Keratinocyte (primary cell): ENCODE results near the gene BRAT1. TPM values are rescaled to one million over a fixed set of nuclear protein-coding genes. Genes with fewer than 3 reads are reported as not detected.
A peak's percentile ranks its signal among the peaks of the same experiment; 100 is the strongest.

Experiments used
- DNase-seq: peaks from one replicate; pipeline ENCODE4 v3.0.0-alpha.2; 2011; ENCODE audit warnings: low read depth, missing footprints, low spot score
- FAIRE-seq: peaks from 2 replicates; lab custom pipeline; 2011; peaks lifted over from hg19 to GRCh38; lab: Jason Lieb, UNC
- H2AFZ ChIP-seq: 2 replicates; pipeline ENCODE4 v1.6.0; 2012; ENCODE audit warnings: low read length, control low read depth, inconsistent platforms; ENCODE audit not compliant: control insufficient read depth
- H3K27ac ChIP-seq: 2 replicates; pipeline ENCODE4 v1.5.1; 2011; ENCODE audit warnings: low read length; ENCODE audit not compliant: control insufficient read depth, insufficient read depth
- H3K27me3 ChIP-seq: 3 replicates; pipeline ENCODE4 v1.6.0; 2011; ENCODE audit warnings: low read length; ENCODE audit not compliant: control insufficient read depth, insufficient read depth; ENCODE audit errors: extremely low read depth
- H3K36me3 ChIP-seq, 2 experiments: 2 replicates in 1 of 2; 3 replicates in 1 of 2; pipeline ENCODE4 v1.5.1; 2011; ENCODE audit warnings: low read length in 2 of 2, mild to moderate bottlenecking in 1 of 2; ENCODE audit not compliant: control insufficient read depth in 2 of 2, insufficient read depth in 2 of 2; ENCODE audit errors: extremely low read depth in 1 of 2
- H3K4me1 ChIP-seq: 3 replicates; pipeline ENCODE4 v1.5.1; 2011; ENCODE audit warnings: low read length; ENCODE audit not compliant: control insufficient read depth, insufficient read depth; ENCODE audit errors: extremely low read depth
- H3K4me2 ChIP-seq: 3 replicates; pipeline ENCODE4 v1.6.0; 2011; ENCODE audit warnings: low read depth, low read length; ENCODE audit not compliant: control insufficient read depth, insufficient read depth; ENCODE audit errors: extremely low read depth
- H3K4me3 ChIP-seq, 3 experiments: fragments of 200-600 bp in 1 of 3; sonication (generic) in 1 of 3; 2 replicates in 2 of 3; 3 replicates in 1 of 3; pipeline ENCODE4 v1.5.1; 2011 to 2016; ENCODE audit warnings: low read length in 3 of 3, mild to moderate bottlenecking in 3 of 3, control low read depth in 2 of 3, inconsistent platforms in 1 of 3, low read depth in 1 of 3, mixed read lengths in 1 of 3, mixed run types in 1 of 3, moderate library complexity in 1 of 3; ENCODE audit not compliant: control insufficient read depth in 2 of 3, insufficient read depth in 2 of 3; ENCODE audit errors: extremely low read depth in 1 of 3
- H3K79me2 ChIP-seq: 2 replicates; pipeline ENCODE4 v1.6.0; 2012; ENCODE audit warnings: low read length; ENCODE audit not compliant: control insufficient read depth, insufficient read depth
- H3K9ac ChIP-seq: 3 replicates; pipeline ENCODE4 v1.6.0; 2011; ENCODE audit warnings: low read length; ENCODE audit not compliant: control insufficient read depth, insufficient read depth; ENCODE audit errors: extremely low read depth
- H3K9me1 ChIP-seq: 3 replicates; pipeline ENCODE4 v1.6.0; 2011; ENCODE audit warnings: low read length; ENCODE audit not compliant: control insufficient read depth, insufficient read depth; ENCODE audit errors: extremely low read depth
- H3K9me3 ChIP-seq: 2 replicates; pipeline ENCODE4 v1.5.1; 2012; ENCODE audit warnings: low read depth, low read length; ENCODE audit not compliant: control insufficient read depth
- H4K20me1 ChIP-seq: 3 replicates; pipeline ENCODE4 v1.6.0; 2011; ENCODE audit warnings: low read length; ENCODE audit not compliant: control insufficient read depth, insufficient read depth; ENCODE audit errors: extremely low read depth
- CTCF ChIP-seq, 3 experiments: IDR thresholded peaks in 1 of 3; conservative IDR thresholded peaks in 1 of 3; optimal IDR thresholded peaks in 1 of 3; 2 replicates in 2 of 3; 3 replicates in 1 of 3; pipeline versions ENCODE3 to v1.5.1; 2011; ENCODE audit warnings: low read length in 3 of 3, mild to moderate bottlenecking in 3 of 3, moderate library complexity in 2 of 3, control low read depth in 1 of 3, inconsistent platforms in 1 of 3; ENCODE audit not compliant: insufficient read depth in 2 of 3; ENCODE audit errors: extremely low read depth in 1 of 3
- EZH2 ChIP-seq: IDR thresholded peaks from one replicate; pipeline ENCODE4 v1.6.1; 2012; ENCODE audit warnings: inconsistent platforms, mild to moderate bottlenecking, low read length, moderate library complexity
- dilution Hi-C: fragments of 300-500 bp; cut with MboI; formaldehyde crosslinking; loops from one replicate; pipeline ENCODE4 v1.7.0; 2020; ENCODE audit warnings: low sequenced_read_pairs; ENCODE audit not compliant: extremely low pct_ligation_motif_present
- polyA plus RNA-seq, 5 experiments: library from polyadenylated mRNA; depleted of rRNA in 3 of 5; stranded (reverse) in 3 of 5; stranded (forward) in 1 of 5; unstranded in 1 of 5; fragments of >200 nt; gene quantifications; 1 replicate in 1 of 5; 2 replicates in 3 of 5; 3 replicates in 1 of 5; pipeline versions ENCODE4 v1.2.1 to v1.2.3, GENCODE V29; 2011 to 2012; ENCODE audit warnings: missing spikeins in 2 of 5, low read depth in 1 of 5, low replicate concordance in 1 of 5

The BRAT1 gene
- polyA plus RNA-seq, 1 donor (not counting 4 experiments of a cell fraction or from before 2014, with no cell fraction given) = 6.4 TPM

- H3K4me1 ChIP-seq = peaks cover 22% of the 10 kb centered on the region
- H3K36me3 ChIP-seq = no peaks in the 10 kb centered on the region
- dilution Hi-C loops = no loop called here
- no peak overlapping the region for H3K9ac ChIP-seq
- H3K4me2 ChIP-seq = no peak overlapping the region
- FAIRE-seq = no peak
- no peak overlapping the region for H3K27ac ChIP-seq
- no peaks in the 10 kb centered on the region for H3K9me3 ChIP-seq
- H3K9me1 ChIP-seq = no peaks in the 10 kb centered on the region
- H2AFZ ChIP-seq = no peak overlapping the region
- H3K4me3 ChIP-seq = no peak overlapping the region
- peaks cover 13% of the 10 kb centered on the region for H3K27me3 ChIP-seq
- peak; percentile 16 for TF ChIP-seq EZH2
- TF ChIP-seq CTCF (optimal IDR thresholded peaks at IDR 0.05 in 1 of 3, IDR thresholded peaks at IDR 0.05 in 1 of 3, conservative IDR thresholded peaks at IDR 0.05 in 1 of 3; ENCODE audit: extremely low read depth in 1 of 3, insufficient read depth in 2 of 3, low read length in 3 of 3) = no peak
- no peaks in the 10 kb centered on the region for H4K20me1 ChIP-seq
- no peaks in the 10 kb centered on the region for H3K79me2 ChIP-seq
- DNase-seq = no peak
These were observed 49.9 kb downstream of the BRAT1 start for GRCh38 chr7:2505401-2505800.

- DNase-seq (no peak), FAIRE-seq (no peak)
- TF ChIP-seq EZH2 (peak; percentile 28), CTCF (optimal IDR thresholded peaks at IDR 0.05 in 1 of 3, IDR thresholded peaks at IDR 0.05 in 1 of 3, conservative IDR thresholded peaks at IDR 0.05 in 1 of 3; ENCODE audit: extremely low read depth in 1 of 3, insufficient read depth in 2 of 3, low read length in 3 of 3) (no peak)
- H3K9me3 ChIP-seq = no peaks in the 10 kb centered on the region
- H3K27me3 ChIP-seq = peaks cover 13% of the 10 kb centered on the region
- H2AFZ ChIP-seq = no peak overlapping the region
- H3K27ac ChIP-seq = no peak overlapping the region
- H4K20me1 ChIP-seq = no peaks in the 10 kb centered on the region
- H3K4me3 ChIP-seq = no peak overlapping the region
- no peak overlapping the region for H3K9ac ChIP-seq
- peaks cover 19% of the 10 kb centered on the region for H3K4me1 ChIP-seq
- H3K36me3 ChIP-seq = no peaks in the 10 kb centered on the region
- no peaks in the 10 kb centered on the region for H3K9me1 ChIP-seq
- dilution Hi-C loops = no loop called here
- H3K4me2 ChIP-seq = no peak overlapping the region
- H3K79me2 ChIP-seq = no peaks in the 10 kb centered on the region
These were observed 50.4 kb downstream of the BRAT1 start for GRCh38 chr7:2504889-2505375.
